AG09319 (cell line): ENCODE measurements around the gene MGAT3.

Experiments used
- DNase-seq: peaks from one replicate; pipeline ENCODE4 v3.0.0-alpha.2; 2010; ENCODE audit warnings: low read depth; ENCODE audit errors: extremely low read depth
- TF ChIP-seq, protein P1 (sequence below): IDR thresholded peaks from 2 replicates; pipeline ENCODE4 v1.5.1; 2011; ENCODE audit warnings: low read depth, mild to moderate bottlenecking, inconsistent platforms, low read length, moderate library complexity

The MGAT3 gene

DNA sequence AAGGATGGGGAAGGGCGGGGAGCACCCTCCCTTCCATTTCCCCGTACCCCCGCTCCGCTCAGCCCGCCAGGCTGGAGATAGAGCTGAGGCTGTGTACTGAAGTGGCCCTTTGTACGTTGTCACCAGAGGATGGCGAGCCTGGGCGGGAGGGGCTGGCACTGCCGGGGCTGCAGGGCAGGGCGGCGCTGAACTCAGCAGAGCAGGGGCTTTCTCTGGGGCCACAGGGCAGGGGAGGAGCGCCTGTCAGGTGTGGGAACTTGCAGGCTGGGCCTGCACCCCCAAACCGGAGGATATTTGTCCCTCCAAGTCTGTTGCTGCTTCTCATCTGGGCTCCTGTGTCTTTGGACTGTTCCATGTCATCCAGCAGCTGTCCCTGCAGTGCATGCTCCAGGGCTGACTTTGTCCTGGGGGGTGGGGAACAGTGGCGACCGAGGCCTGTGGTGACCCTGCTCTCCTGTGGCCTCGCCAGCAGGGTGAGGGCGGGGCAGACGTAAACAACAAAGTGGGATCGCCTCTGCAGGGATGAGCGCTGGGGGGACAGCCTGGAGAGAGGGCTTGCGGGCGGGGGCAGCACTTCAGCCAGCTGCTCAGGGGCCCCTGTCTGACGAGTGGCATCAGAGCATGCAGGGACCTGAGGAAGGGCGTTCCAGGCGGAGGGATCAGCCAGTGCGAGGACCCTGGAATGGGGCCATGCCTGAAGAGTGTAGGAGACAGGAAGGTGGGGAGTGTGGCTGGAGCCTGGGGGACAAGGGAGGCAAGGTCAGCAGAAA lies 13.1 kb downstream of the MGAT3 start:
- DNase-seq: no peak
- TF ChIP-seq, protein P1, sequence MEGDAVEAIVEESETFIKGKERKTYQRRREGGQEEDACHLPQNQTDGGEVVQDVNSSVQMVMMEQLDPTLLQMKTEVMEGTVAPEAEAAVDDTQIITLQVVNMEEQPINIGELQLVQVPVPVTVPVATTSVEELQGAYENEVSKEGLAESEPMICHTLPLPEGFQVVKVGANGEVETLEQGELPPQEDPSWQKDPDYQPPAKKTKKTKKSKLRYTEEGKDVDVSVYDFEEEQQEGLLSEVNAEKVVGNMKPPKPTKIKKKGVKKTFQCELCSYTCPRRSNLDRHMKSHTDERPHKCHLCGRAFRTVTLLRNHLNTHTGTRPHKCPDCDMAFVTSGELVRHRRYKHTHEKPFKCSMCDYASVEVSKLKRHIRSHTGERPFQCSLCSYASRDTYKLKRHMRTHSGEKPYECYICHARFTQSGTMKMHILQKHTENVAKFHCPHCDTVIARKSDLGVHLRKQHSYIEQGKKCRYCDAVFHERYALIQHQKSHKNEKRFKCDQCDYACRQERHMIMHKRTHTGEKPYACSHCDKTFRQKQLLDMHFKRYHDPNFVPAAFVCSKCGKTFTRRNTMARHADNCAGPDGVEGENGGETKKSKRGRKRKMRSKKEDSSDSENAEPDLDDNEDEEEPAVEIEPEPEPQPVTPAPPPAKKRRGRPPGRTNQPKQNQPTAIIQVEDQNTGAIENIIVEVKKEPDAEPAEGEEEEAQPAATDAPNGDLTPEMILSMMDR: no peak

DNA sequence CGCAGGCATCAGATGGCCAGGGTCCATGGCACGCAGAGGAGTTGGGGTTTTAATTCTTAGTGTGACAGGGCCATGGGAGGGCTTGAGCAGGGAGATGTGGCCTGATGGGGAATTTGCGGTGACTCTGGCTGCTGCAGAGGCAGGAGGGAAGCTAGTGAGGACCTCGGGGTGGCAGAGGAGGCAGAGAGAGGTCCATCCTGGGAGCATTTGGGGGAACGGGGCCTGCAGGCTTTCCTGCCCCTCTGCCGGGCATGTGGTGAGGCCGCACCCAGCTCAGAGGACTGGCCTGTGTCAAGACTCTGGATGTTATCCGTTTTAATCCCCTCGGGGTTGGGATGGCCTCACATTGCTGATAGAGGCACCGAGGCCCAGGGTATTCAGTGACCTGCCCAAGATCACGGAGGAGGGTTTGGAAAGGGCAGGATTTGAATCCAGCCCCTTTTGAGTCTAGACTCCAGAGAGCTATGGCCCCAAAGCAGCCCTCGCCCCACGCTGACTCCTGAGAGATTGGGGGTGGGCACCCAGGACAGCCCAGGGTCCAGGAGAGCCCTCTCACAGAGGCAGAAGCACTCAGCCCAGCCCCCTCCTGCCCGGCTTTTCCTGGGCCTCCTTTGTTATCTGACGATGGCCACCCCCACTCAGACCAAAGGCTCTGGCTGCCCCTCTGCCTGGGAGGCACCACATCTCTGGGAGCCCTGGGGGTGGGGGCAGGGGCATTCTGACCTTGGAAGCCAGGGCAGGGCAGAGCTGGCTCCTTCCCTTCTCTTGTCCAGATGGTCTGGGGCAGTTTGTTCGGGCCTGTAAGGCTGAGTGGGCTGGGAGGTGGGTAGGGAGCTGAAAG lies 13.9 kb downstream of the MGAT3 start:
- TF ChIP-seq, protein P1: no peak
- DNase-seq: no peak

DNA sequence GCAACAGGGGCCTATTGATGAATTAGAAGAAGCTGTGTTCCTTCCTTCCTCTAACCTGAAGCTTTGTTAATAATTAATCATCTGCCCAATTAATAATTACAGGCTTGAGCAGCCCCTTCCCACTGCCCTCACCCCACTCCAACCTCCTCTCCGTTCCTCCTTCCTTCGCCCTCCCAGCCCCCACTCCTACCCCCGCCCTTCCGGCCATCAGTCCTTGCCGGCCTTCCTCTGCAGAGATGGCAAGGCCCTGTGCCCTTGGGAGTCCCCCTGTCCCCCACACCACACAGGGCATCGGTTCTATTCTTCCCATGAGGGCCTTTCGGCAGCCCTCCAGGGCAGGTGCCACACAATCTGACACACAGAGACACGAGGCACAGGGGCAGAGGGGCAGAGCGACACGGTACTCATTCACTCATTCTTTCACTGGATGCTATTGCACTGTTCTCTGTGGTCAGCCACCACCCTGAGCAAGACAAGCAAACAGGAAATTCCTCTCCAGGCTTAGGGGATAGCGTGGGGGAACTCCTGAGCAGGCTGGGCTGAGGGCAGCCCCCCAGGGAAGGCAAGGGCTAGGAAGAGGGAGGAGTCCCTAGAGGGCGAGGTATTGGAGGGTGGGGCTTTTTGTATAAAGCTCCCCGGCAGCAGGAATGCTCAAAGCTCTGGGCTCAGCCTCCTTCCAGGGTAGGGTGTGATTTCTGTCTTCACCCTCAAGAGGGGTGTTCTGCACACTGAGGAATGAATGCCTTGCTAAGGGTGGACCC lies 14.7 kb downstream of the MGAT3 start:
- no peak for DNase-seq

DNA sequence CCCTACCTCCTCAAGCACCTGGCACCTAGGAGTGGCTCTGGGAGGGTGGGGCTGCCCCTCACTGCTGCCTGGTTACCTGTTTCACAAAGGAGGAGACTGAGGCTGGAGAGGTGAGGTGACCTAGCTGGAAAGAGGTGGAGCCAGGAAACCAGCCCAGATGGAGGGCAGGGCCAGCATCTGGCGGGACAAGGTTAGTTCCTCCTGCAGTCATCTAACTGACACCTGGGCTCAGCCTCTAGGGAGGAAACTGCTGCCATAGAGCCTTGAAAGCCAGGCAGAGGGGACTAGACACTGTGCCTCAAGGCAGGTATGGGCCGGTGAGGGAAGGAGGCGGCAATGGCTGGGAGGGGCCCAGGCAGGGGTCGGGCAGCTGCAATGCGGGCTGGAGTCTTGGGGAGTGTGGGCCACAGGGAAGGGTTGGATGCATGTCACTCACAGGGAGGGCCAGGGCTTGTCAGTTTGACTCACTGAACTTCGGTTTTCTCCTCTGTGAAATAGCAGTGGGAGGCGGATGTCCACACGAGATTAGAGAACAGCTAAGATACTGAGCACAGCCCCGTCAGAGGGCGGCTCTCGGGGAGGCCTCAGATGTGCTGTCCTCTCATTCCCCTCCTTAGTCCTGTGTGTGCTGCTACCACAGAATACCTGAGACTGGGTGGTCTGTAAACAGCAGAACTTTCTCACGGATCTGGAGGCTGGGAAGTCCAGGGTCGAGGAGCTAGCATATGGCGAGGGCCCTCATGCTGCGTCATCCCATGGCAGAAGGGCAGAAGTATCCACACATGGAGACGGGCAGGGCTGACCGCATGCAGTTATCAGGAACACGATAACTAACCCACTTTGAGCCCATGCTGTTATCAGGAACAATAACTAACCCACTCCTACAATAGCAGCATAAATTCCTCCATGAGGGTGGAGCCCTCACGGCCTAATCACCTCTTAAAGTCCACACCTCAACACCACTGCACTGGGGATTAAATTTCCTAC lies 16.1 kb downstream of the MGAT3 start:
- no peak for DNase-seq
- TF ChIP-seq, protein P1: no peak

More for the DNA sequence above, 14.7 kb downstream of the MGAT3 start:
- TF ChIP-seq, protein P1: no peak

DNA sequence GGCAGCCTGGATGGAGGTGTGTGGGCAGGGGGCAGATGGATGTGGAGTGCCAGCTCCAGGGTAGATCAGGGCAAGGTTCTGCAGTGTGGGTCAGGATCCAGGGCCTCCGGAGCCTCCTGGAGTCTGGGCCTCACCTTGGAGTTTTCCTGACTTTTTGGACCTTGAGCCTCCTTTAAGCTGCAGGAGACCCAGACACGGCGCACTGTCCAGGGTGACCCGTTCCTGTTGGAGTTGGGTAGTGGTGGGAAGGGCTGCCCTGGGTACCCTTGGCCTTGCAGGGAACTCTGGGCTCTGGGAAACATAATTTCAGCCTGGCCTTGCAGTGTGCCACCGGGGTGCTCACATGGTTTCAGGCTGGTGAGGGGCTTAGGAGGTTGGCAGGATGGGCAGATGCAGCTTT lies 17.0 kb downstream of the MGAT3 start:
- TF ChIP-seq, protein P1: no peak
- no peak for DNase-seq

DNA sequence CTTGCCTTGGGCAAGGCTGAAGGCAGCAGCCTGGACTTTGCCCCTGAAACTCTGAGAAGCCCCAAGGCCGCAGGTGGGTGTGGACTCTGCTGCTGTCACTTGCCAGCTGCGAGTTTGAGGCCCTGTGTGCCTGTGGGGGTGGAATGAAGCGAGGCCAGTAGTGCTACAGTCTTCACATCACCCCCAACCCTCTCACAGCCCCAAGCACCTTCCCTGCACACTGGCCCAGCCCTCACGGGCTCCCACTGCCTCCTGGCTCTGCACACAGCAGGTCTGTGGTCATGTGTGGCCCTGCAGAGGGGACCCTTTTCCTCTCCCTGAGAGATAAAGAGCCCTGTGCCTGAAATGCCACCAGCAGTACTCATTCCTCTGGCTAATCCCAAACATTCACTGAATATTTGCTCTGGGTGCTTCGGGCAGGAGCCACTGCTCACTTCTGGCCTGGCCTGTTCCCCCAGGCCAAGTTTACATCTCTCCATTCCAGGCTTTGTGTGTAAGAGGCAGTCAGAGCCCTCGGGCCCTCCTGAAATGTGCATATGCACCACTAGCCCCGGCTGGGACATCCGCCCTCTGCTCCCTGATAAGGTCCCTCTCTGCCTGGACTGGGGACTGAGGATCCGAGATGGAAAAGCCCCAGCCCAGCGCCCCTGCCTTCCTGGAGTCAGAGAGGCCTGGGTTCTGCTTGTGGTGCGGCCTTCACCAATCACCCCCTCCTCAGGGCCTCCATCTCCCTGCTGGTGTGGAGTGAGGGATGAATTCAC lies 17.7 kb downstream of the MGAT3 start:
- no peak for DNase-seq
- TF ChIP-seq, protein P1: no peak
